HT-29 (cell line): ENCODE data around the gene NCS1. TPM values are rescaled to one million over a fixed set of nuclear protein-coding genes. Genes with fewer than 3 reads are reported as not detected.
"Not testable (repeated sequence)": the region's sequence is repeated elsewhere in the genome, so short reads cannot be mapped to it uniquely, and the experiment has no call there.

Experiments
- DNase-seq: peaks from one replicate; pipeline ENCODE4 v3.0.0-alpha.2; 2015; ENCODE audit warnings: low spot score
- total RNA-seq: library from RNA; depleted of rRNA; stranded (reverse); fragments of >200 nt; shearing (Covaris generic); gene quantifications from 2 replicates; pipeline ENCODE4 v1.2.3, GENCODE V29; 2014

The NCS1 gene
- total RNA-seq, 1 experiment from 2014 or later, result 6.9 TPM

GRCh38 chr9:130262061-130262745, 90.0 kb downstream of the NCS1 start:
- no peak for DNase-seq

DNA sequence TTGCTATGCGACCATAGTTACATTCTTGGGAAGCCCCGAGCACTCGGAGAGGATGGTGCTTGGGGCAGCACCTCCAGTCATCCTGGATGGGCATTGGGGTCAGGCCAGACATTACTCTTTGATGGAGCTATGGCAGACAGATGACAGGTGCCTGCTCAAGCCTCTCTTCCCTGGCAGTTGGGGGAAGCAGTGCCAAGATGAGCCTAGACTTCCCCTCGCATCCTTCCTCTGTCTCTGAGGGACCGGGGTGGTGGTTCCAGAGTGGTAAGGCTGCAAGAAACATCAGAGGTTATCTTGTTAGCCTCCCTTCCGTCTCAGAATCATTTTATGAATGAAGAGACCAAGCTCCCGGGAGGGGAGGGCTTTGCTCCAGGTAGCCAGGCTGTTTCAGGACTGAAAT, 90.6 kb downstream of the NCS1 start:
- DNase-seq, result no peak

GRCh38 chr9:130263601-130264413, 91.6 kb downstream of the NCS1 start:
- no peak for DNase-seq

DNA sequence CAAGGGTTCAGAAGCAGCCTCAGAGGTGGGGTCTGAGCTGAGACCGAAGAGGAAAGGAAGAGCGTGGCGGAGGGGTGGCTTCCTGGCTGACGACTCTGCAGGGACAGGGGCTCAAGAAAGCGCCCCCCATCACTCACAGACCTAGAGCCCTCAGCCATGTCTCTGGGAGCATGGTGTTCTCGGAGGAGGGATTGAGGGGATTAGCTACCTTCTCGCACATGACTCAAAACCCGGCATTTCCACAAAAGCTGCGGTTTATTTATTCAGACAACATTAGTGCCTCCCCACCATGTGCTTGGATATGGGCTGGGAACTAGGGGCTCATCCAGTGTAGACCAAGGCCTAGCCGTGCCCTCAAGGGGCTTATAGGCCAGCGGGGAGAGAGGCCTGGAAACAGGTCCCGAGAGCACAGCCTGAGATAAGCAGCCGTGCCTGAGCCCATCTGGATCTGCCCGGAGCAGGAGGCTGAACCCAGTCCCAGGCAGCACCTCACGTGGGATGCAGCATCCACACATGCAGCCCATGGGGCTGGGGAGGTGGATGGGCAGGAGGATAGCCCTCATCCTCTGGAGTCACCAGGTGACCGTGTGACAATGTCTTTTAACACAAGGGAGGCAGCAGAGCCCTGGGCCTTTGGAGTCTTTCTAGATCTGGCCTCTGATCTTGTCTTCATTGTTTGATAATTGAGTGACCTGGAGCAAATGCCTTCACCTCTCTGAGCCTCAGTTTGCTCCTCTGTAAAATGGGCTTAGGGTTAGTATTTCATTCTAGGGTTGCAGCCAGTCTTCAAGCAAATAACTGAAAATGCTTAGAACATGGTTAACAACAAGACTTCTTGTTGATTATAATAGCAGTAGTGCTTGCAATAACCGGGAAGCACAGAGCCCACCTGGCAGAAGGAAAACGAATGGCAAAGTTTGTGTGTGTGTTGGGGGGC, 92.5 kb downstream of the NCS1 start:
- DNase-seq, result no peak

DNA sequence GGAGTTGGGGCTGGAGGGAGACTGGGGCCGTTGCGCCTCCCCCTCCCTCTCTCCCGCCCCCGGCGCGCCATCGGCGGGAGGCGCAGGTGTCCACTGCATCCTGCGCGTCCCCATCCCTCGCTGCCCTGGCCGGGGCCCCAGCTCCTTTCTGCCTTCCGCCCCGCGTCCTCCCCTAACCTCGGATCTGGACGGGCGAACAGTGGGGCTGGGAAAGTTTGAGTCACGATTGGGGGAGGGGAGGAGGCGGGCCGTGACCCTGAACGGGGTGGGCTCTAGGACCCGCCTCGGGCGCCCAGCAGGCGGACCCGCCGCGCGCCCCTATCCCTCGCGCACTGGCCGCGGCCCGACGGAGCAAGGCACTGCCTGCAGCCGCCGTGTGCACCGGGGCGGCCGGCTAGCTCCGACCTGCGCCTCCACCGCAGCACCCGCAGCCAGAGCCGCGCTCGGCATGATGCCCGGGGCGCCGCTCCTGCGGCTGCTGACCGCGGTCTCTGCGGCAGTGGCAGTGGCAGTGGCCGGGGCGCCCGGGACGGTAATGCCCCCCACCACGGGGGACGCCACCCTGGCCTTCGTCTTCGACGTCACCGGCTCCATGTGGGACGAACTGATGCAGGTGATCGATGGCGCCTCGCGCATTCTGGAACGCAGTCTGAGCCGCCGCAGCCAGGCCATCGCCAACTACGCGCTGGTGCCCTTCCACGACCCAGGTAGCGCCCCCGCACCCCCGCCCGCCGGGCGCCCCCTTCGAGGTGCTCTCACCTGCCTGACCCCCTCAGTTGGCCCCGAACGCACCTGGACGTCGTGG, 93.4 kb downstream of the NCS1 start, which contains the start of gene HMCN2:
HMCN2 (plus strand) TSS at position 330 of the 805 bp plus-strand sequence; CDS start at position 449, 119 bp downstream.
- no peak for DNase-seq

- DNase-seq, result no peak
Observed at GRCh38 chr9:130266236-130267098, 94.3 kb downstream of the NCS1 start.

GRCh38 chr9:130267930-130268329, 95.7 kb downstream of the NCS1 start:
- no peak for DNase-seq

DNA sequence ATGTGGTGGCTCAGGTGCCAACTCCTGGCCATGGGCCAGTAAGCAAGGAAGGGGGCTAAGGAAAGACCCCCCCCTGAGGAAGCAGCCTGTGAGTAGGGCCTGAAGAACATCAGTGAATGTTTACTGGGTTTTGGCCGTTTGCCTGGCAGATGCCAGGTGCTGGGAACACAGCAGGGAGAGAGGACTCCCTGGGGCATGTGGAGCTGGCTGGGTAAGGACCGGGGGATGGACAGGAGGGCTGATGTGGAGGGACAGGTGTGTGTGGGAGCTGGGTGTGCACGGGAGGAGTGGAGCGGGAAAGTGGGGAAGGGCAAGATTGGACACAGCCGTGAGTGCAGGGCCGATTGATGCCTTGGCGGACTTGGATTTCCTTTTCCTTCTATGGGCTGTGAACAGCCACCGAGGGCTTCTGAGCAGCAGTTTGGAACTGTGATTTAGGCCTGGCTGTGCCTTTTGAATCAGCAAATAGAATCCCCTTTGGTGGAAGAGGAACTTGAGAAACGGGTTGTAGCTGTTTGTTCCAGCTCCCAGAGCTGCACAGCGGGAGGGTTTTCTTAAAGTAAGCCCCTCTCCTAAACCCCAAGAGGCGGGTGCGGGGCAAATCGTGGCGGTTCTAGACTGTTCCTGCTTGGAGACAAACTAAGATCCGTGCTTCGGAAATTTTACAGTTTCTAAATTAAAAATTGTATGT, 96.5 kb downstream of the NCS1 start:
- no peak for DNase-seq

DNA sequence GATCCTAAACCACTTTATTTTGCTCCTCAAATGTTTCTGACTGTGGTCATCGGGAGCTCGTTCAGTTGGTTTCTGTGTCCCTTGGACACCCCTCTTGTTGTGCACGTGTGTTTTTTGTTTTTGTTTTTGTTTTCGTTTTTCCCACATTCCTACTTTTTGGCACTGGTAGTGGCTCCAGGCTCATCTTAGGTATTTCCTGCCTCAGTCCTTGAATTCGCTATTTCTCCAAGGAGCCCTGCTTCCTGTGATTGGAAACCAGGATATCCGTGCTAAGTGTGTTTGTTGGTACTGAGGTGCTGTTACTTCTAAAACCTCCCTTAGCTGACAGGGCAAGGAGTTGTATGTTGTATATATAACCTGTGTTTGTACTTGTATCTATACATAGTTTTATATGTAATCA, 99.3 kb downstream of the NCS1 start:
- DNase-seq, result no peak

- no peak for DNase-seq
Observed at GRCh38 chr9:130275156-130275555, 103.0 kb downstream of the NCS1 start.

- no peak for DNase-seq
Observed at GRCh38 chr9:130276121-130276520, 103.9 kb downstream of the NCS1 start.

DNA sequence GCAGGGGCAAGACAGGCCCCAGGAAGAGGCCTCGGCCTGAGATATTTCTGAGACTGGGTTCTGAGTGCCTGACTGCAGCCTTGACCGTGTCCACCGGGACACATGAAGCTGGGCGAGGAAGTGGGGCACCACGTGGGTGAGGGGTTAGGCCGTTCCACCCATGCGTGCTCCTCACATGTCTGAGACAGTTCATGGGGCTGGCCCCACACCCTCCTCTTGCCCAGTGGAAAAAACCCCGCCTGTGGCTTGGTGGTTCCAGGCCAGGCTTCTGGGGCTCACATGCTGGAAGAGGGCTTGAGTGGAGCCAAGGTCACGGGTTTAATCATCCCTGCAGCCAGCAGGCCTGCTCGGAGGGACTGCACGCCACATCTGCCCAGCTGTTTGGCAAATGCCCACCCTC, 104.8 kb downstream of the NCS1 start:
- DNase-seq, result no peak

DNA sequence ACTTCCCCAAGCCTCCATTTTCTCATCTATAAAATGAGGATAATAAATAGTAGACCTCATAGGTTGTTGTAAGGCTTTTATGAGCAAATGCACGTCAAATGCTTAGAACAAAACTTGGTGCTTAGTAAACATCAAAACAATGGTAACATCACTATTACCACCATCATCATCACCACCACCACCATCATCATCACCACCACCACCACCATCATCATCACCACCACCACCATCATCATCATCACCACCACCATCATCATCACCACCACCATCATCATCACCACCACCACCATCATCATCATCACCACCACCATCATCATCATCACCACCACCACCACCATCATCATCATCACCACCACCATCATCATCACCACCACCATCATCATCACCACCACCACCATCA, 105.3 kb downstream of the NCS1 start:
- not testable (repeated sequence) for DNase-seq

DNA sequence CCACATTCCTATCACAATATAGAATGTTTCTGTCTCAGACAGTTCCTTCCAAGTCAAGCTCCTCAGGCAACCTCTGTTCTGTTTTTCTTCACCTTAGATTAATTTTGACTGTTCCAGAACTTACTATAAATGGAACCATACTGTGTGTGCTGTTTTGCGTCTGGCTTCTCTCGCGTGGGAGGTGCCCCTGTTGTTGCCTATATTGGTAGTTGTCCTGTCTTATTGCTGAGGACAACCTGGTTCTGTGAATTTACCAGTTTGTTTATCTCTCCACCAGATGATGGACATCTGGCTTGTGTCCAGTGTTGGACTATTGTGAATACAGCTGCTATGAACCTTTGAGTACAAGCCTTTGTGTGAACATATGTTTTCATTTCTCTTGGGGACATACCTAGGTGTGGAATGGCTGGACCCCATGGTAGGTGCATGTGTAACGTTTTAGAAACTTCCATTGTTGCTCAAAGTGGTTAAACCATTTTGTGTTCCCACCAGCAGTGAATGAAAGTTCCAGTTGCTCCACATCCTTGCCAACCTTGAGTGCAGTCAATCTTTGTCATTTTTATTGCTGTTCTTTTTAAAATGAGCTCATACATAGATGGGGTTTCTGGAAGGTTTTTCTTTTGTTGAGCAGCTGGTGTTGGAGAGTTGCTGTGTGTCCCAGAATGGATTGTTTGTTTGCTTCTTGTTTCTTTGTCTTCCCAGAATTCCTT, 111.5 kb downstream of the NCS1 start:
- no peak for DNase-seq

GRCh38 chr9:130284249-130284625, 112.0 kb downstream of the NCS1 start:
- no peak for DNase-seq

- no peak for DNase-seq
Observed at GRCh38 chr9:130284690-130285089, 112.5 kb downstream of the NCS1 start.

DNA sequence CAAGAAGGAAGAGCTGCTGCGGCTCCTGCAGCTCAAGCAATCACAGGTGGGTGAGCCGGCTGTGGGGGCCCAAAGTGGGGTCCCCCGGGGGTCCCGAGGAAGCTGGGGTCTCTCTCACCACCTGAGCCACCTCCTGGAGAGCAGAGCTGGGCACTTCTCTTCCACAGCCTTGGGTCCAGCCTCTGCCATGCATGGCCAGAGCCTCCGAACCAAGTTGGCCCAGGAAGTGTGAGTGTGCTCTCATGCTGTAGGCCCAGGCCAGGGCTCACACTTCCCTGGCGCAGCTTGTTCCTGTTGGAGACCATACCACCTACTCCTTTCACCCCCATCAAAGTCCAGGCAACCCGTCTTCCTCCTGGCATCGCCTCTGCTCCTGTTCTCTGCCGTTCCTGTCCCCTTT, 113.1 kb downstream of the NCS1 start:
- DNase-seq, result no peak

GRCh38 chr9:130286072-130286770, 114.0 kb downstream of the NCS1 start:
- no peak for DNase-seq
